IMR-90 (cell line): ENCODE data around the gene SCPEP1. TPM values are rescaled to one million over a fixed set of nuclear protein-coding genes. Genes with fewer than 3 reads are reported as not detected.

Experiments
- ATAC-seq: fragments of 200-7000 bp; cut with Tn5 transposase; 2 replicates; pipeline ENCODE4 v1.9.1; 2020; ENCODE audit warnings: low read depth, mild to moderate bottlenecking, moderate library complexity
- BruUV-seq: library from RNA; stranded (reverse); fragments of 400-500 nt; replicated peaks from 2 replicates; lab custom pipeline; 2021; lab: Mats Ljungman, UMichigan
- CTCF ChIA-PET: fragments of 300-600 bp; formaldehyde crosslinking; extraction: SDS; loops from one replicate; lab custom pipeline; 2021; ENCODE audit warnings: antibody characterized with exemption; lab: Yijun Ruan, JAX
- POLR2A ChIA-PET: fragments of 300-600 bp; sonication (Branson Sonifier 250); formaldehyde crosslinking; loops from one replicate; lab custom pipeline; 2022; ENCODE audit warnings: antibody characterized with exemption; ENCODE audit not compliant: unreplicated experiment; lab: Charles Lee
- DNase-seq: peaks from one replicate; pipeline ENCODE4 v3.0.0; 2013
- H2AFZ ChIP-seq: replicated peaks from 2 replicates; pipeline ENCODE3; 2013; ENCODE audit warnings: low read length, mild to moderate bottlenecking; ENCODE audit not compliant: poor library complexity
- H2AK5ac ChIP-seq: 2 replicates; pipeline ENCODE4 v1.6.1; 2013; ENCODE audit warnings: low read depth, low read length, inconsistent platforms
- H2AK9ac ChIP-seq: replicated peaks from 2 replicates; pipeline ENCODE3; 2013; ENCODE audit warnings: mild to moderate bottlenecking, low read depth, low read length, moderate library complexity; ENCODE audit not compliant: poor library complexity
- H2BK120ac ChIP-seq: 2 replicates; pipeline ENCODE4 v1.6.1; 2013; ENCODE audit warnings: low read depth, low read length, inconsistent platforms
- H2BK15ac ChIP-seq: 3 replicates; pipeline ENCODE4 v1.6.1; 2013; ENCODE audit warnings: low read depth, low read length, inconsistent platforms
- H2BK20ac ChIP-seq: 2 replicates; pipeline ENCODE4 v1.6.1; 2013; ENCODE audit warnings: low read depth, mild to moderate bottlenecking, inconsistent platforms, low read length, moderate library complexity
- H2BK5ac ChIP-seq: 2 replicates; pipeline ENCODE4 v1.6.1; 2013; ENCODE audit warnings: mild to moderate bottlenecking, low read depth, low read length, inconsistent platforms; ENCODE audit not compliant: poor library complexity, severe bottlenecking
- H3K14ac ChIP-seq: replicated peaks from 2 replicates; pipeline ENCODE4 v1.6.1; 2013; ENCODE audit warnings: low read depth, low read length, inconsistent platforms
- H3K18ac ChIP-seq: 2 replicates; pipeline ENCODE4 v1.6.1; 2013; ENCODE audit warnings: low read depth, low read length, control low read depth
- H3K23ac ChIP-seq: 2 replicates; pipeline ENCODE4 v1.6.1; 2013; ENCODE audit warnings: low read depth, low read length, inconsistent platforms
- H3K27ac ChIP-seq: 2 replicates; pipeline ENCODE4 v1.5.1; 2013; ENCODE audit warnings: mild to moderate bottlenecking, control low read depth, low read length; ENCODE audit not compliant: insufficient read depth
- H3K27me3 ChIP-seq: 2 replicates; pipeline ENCODE4 v1.6.1; 2013; ENCODE audit warnings: low read length; ENCODE audit not compliant: control insufficient read depth, insufficient read depth
- H3K36me3 ChIP-seq: 2 replicates; pipeline ENCODE4 v1.6.1; 2013; ENCODE audit warnings: low read length, mixed read lengths; ENCODE audit not compliant: control insufficient read depth, insufficient read depth
- H3K4ac ChIP-seq: 2 replicates; pipeline ENCODE4 v1.6.1; 2013; ENCODE audit warnings: low read depth, low read length, inconsistent platforms
- H3K4me1 ChIP-seq: 2 replicates; pipeline ENCODE4 v1.6.1; 2013; ENCODE audit warnings: low read length, mixed read lengths; ENCODE audit not compliant: control insufficient read depth, insufficient read depth
- H3K4me2 ChIP-seq: 2 replicates; pipeline ENCODE4 v1.6.1; 2013; ENCODE audit warnings: low read depth, mild to moderate bottlenecking, control low read depth, low read length, moderate library complexity
- H3K4me3 ChIP-seq: 2 replicates; pipeline ENCODE4 v1.5.1; 2013; ENCODE audit warnings: low read depth, mild to moderate bottlenecking, control low read depth, low read length, moderate library complexity; ENCODE audit not compliant: insufficient read depth
- H3K56ac ChIP-seq: 2 replicates; pipeline ENCODE4 v1.6.1; 2013; ENCODE audit warnings: low read length, inconsistent platforms; ENCODE audit not compliant: insufficient read depth; ENCODE audit errors: extremely low read depth
- H3K79me1 ChIP-seq, 2 experiments: 2 replicates each; pipeline ENCODE4 v1.6.1; 2013; ENCODE audit warnings: low read length in 2 of 2, inconsistent platforms in 1 of 2, low read depth in 1 of 2
- H3K9ac ChIP-seq: 2 replicates; pipeline ENCODE4 v1.6.1; 2013; ENCODE audit warnings: low read depth, low read length, control low read depth
- H3K9me1 ChIP-seq: 2 replicates; pipeline ENCODE4 v1.6.1; 2013; ENCODE audit warnings: low read length, inconsistent platforms; ENCODE audit not compliant: insufficient read depth
- H3K9me3 ChIP-seq: 2 replicates; pipeline ENCODE4 v1.6.1; 2013; ENCODE audit warnings: low read length; ENCODE audit not compliant: control insufficient read depth, insufficient read depth
- H4K20me1 ChIP-seq: 2 replicates; pipeline ENCODE4 v1.6.1; 2013; ENCODE audit warnings: low read length, inconsistent platforms; ENCODE audit not compliant: insufficient read depth
- H4K5ac ChIP-seq: 2 replicates; pipeline ENCODE4 v1.6.1; 2013; ENCODE audit warnings: mild to moderate bottlenecking, low read depth, low read length, control low read depth
- H4K8ac ChIP-seq, 2 experiments: 2 replicates each; pipeline ENCODE4 v1.6.1; 2013; ENCODE audit warnings: low read depth in 2 of 2, low read length in 2 of 2, control low read depth in 1 of 2, inconsistent platforms in 1 of 2
- H4K91ac ChIP-seq: 2 replicates; pipeline ENCODE4 v1.6.1; 2013; ENCODE audit warnings: low read depth, low read length, inconsistent platforms; ENCODE audit not compliant: insufficient read depth
- BHLHE40 ChIP-seq: fragments of 150-350 bp; IDR thresholded peaks from 2 replicates; pipeline ENCODE4 v1.6.1; 2016; ENCODE audit warnings: mild to moderate bottlenecking, low read depth, low read length
- CEBPB ChIP-seq: IDR thresholded peaks from 2 replicates; pipeline ENCODE4 v1.6.1; 2012; ENCODE audit warnings: low read depth, low read length, improper control_type of control experiment
- CHD1 ChIP-seq: IDR thresholded peaks from 2 replicates; pipeline ENCODE4 v1.6.1; 2012; ENCODE audit warnings: low read depth, low read length, improper control_type of control experiment
- FOS ChIP-seq: fragments of 150-350 bp; IDR thresholded peaks from 2 replicates; pipeline ENCODE4 v1.6.1; 2016; ENCODE audit warnings: low read depth, low read length
- MAFK ChIP-seq: IDR thresholded peaks from 2 replicates; pipeline ENCODE4 v1.6.1; 2012; ENCODE audit warnings: low read depth, low read length, improper control_type of control experiment
- MAZ ChIP-seq: IDR thresholded peaks from 2 replicates; pipeline ENCODE4 v1.6.1; 2012; ENCODE audit warnings: low read depth, mild to moderate bottlenecking, low read length, improper control_type of control experiment, moderate library complexity, borderline replicate concordance
- MXI1 ChIP-seq: IDR thresholded peaks from 2 replicates; pipeline ENCODE4 v1.6.1; 2012; ENCODE audit warnings: low read depth, mild to moderate bottlenecking, low read length, moderate library complexity, borderline replicate concordance
- NFE2L2 ChIP-seq: fragments of 150-350 bp; IDR thresholded peaks from 2 replicates; pipeline ENCODE4 v1.6.1; 2016; ENCODE audit warnings: low read depth, mild to moderate bottlenecking, low read length
- POLR2A ChIP-seq: IDR thresholded peaks from 2 replicates; pipeline ENCODE4 v1.6.1; 2012; ENCODE audit warnings: mild to moderate bottlenecking, low read depth, low read length
- RAD21 ChIP-seq: IDR thresholded peaks from 2 replicates; pipeline ENCODE4 v1.6.1; 2012; ENCODE audit warnings: low read length, improper control_type of control experiment
- RCOR1 ChIP-seq: IDR thresholded peaks from 2 replicates; pipeline ENCODE4 v1.6.1; 2012; ENCODE audit warnings: mild to moderate bottlenecking, low read length, improper control_type of control experiment; ENCODE audit not compliant: insufficient replicate concordance
- RFX5 ChIP-seq: IDR thresholded peaks from 2 replicates; pipeline ENCODE4 v1.8.0; 2012; ENCODE audit warnings: low read depth, mild to moderate bottlenecking, low read length, moderate library complexity
- SMC3 ChIP-seq: fragments of 150-350 bp; IDR thresholded peaks from 2 replicates; pipeline ENCODE4 v1.6.1; 2016; ENCODE audit warnings: low read depth, mild to moderate bottlenecking, antibody characterized with exemption, low read length, moderate library complexity
- WGBS, 2 experiments: methylation state at CpG; one replicate each; pipeline versions ENCODE4 v1.1.5 to v1.1.7; 2013; ENCODE audit warnings: missing lambda C conversion rate in 2 of 2; ENCODE audit not compliant: insufficient read length in 1 of 2; ENCODE audit errors: extremely low coverage in 2 of 2; 5-methylcytosine and 5-hydroxymethylcytosine counted together
- dilution Hi-C: fragments of 300-500 bp; cut with HindIII; formaldehyde crosslinking; loops from one replicate; pipeline ENCODE4 v1.14.3; 2018; ENCODE audit warnings: low sequenced_read_pairs; ENCODE audit not compliant: unreplicated experiment
- in situ Hi-C: fragments of 300-500 bp; cut with MboI; formaldehyde crosslinking; loops from 3 replicates; pipeline ENCODE4 v1.14.3; 2019; ENCODE audit warnings: low sequenced_read_pairs, inconsistent platforms, mixed read lengths
- intact Hi-C: fragments of 100-400 bp; cut with micrococcal nuclease; formaldehyde crosslinking; loops from 2 replicates; pipeline ENCODE4 v1.10.0; 2022
- polyA plus RNA-seq, 3 experiments: library from polyadenylated mRNA; depleted of rRNA; stranded (reverse); fragments of >200 nt; gene quantifications; 2 replicates each; pipeline ENCODE4 v1.2.3, GENCODE V29; 2012; ENCODE audit warnings: low replicate concordance in 1 of 3
- total RNA-seq: library from RNA; depleted of rRNA; stranded (reverse); fragments of >200 nt; gene quantifications from 2 replicates; pipeline ENCODE4 v1.2.3, GENCODE V29; 2012
- TF ChIP-seq, protein P1 (sequence below): fragments of 150-350 bp; IDR thresholded peaks from 2 replicates; pipeline ENCODE4 v1.6.1; 2016; ENCODE audit warnings: low read depth, mild to moderate bottlenecking, low read length, moderate library complexity, borderline replicate concordance
- TF ChIP-seq, protein P2 (sequence below): fragments of 150-350 bp; IDR thresholded peaks from 2 replicates; pipeline ENCODE4 v1.6.1; 2017; ENCODE audit warnings: mild to moderate bottlenecking, antibody characterized with exemption, low read length, low read depth
- TF ChIP-seq, protein P3 (sequence below): conservative IDR thresholded peaks from 2 replicates; pipeline ENCODE4 v1.5.1; 2012; ENCODE audit warnings: mild to moderate bottlenecking, low read depth, low read length, improper control_type of control experiment

SCPEP1 gene
- total and polyA plus RNA-seq, 2 of the 4 experiments (the other 2 are of a cell fraction) = 16.5 to 32.1 TPM

DNA sequence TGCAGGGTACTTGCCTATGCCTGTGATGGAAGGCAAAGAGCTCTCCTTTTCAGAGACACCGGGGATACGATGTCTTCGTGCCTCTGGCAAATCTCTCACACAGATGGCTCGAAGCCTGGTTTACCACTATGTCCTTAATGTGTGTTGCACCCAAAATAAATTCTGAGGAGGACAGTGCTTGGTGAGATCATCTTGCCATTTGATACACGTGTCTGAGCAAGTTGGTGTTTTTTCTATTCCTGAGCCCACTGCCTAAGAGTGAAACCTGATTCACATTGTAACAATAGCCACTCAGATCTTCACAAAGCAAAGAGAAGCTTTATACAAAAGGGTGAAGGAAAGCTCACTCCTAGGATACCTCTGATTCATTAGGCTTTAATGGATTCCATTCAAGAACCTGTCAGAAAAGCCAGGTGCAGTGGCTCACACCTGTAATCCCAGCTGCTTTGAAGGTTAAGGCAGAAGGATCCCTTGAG lies 74.0 kb downstream of the SCPEP1 start:
- H4K8ac ChIP-seq = no peak overlapping the region
- no peak overlapping the region for H2BK5ac ChIP-seq
- no peak overlapping the region for H3K23ac ChIP-seq
- H3K18ac ChIP-seq = no peak overlapping the region
- H2AK5ac ChIP-seq = no peak overlapping the region
- H3K4me1 ChIP-seq = no peaks in the 10 kb centered on the region
- H3K4me3 ChIP-seq = no peak overlapping the region
- intact Hi-C loops = no loop called here
- dilution Hi-C loops = no loop called here
- no peak overlapping the region for H2BK15ac ChIP-seq
- TF ChIP-seq RAD21 = no peak
- TF ChIP-seq SMC3 = no peak
- TF ChIP-seq MAZ = no peak
- TF ChIP-seq, protein P1, sequence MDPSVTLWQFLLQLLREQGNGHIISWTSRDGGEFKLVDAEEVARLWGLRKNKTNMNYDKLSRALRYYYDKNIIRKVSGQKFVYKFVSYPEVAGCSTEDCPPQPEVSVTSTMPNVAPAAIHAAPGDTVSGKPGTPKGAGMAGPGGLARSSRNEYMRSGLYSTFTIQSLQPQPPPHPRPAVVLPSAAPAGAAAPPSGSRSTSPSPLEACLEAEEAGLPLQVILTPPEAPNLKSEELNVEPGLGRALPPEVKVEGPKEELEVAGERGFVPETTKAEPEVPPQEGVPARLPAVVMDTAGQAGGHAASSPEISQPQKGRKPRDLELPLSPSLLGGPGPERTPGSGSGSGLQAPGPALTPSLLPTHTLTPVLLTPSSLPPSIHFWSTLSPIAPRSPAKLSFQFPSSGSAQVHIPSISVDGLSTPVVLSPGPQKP = no peak
- no peak for TF ChIP-seq RFX5
- no peak for TF ChIP-seq FOS
- TF ChIP-seq, protein P2, sequence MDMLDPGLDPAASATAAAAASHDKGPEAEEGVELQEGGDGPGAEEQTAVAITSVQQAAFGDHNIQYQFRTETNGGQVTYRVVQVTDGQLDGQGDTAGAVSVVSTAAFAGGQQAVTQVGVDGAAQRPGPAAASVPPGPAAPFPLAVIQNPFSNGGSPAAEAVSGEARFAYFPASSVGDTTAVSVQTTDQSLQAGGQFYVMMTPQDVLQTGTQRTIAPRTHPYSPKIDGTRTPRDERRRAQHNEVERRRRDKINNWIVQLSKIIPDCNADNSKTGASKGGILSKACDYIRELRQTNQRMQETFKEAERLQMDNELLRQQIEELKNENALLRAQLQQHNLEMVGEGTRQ = no peak
- TF ChIP-seq, protein P3, sequence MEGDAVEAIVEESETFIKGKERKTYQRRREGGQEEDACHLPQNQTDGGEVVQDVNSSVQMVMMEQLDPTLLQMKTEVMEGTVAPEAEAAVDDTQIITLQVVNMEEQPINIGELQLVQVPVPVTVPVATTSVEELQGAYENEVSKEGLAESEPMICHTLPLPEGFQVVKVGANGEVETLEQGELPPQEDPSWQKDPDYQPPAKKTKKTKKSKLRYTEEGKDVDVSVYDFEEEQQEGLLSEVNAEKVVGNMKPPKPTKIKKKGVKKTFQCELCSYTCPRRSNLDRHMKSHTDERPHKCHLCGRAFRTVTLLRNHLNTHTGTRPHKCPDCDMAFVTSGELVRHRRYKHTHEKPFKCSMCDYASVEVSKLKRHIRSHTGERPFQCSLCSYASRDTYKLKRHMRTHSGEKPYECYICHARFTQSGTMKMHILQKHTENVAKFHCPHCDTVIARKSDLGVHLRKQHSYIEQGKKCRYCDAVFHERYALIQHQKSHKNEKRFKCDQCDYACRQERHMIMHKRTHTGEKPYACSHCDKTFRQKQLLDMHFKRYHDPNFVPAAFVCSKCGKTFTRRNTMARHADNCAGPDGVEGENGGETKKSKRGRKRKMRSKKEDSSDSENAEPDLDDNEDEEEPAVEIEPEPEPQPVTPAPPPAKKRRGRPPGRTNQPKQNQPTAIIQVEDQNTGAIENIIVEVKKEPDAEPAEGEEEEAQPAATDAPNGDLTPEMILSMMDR = no peak
- TF ChIP-seq NFE2L2 = no peak
- no peak for TF ChIP-seq MXI1
- TF ChIP-seq CEBPB = no peak
- no peak for TF ChIP-seq POLR2A
- no peak for TF ChIP-seq MAFK
- TF ChIP-seq CHD1 = no peak
- TF ChIP-seq RCOR1 = no peak
- TF ChIP-seq BHLHE40 = no peak
- H3K14ac ChIP-seq = no peak overlapping the region
- no peaks in the 10 kb centered on the region for H4K20me1 ChIP-seq
- no peak overlapping the region for H3K27ac ChIP-seq
- no TSS peak for BruUV-seq
- H2BK20ac ChIP-seq = no peak overlapping the region
- ATAC-seq = no peak
- H3K36me3 ChIP-seq = no peaks in the 10 kb centered on the region
- H2BK120ac ChIP-seq = no peak overlapping the region
- ChIA-PET POLR2A (no interaction called here), CTCF (no interaction called here)
- peak overlapping the region; percentile 24 for H2AFZ ChIP-seq
- no peaks in the 10 kb centered on the region for H3K9me3 ChIP-seq
- H2AK9ac ChIP-seq = no peak overlapping the region
- H3K27me3 ChIP-seq = peaks cover 14% of the 10 kb centered on the region
- no peak overlapping the region for H3K4me2 ChIP-seq
- H3K9me1 ChIP-seq = no peaks in the 10 kb centered on the region
- no peak overlapping the region for H3K9ac ChIP-seq
- H3K56ac ChIP-seq = no peak overlapping the region
- 75% methylated on average over 4 of the region's 5 CpGs; no CpG with 5 or more reads in 1 of the 2 experiments for WGBS, 2 experiments
- no peak for DNase-seq
- no peak overlapping the region for H3K4ac ChIP-seq
- H3K79me1 ChIP-seq = no peaks in the 10 kb centered on the region
- in situ Hi-C loops = no loop called here
- H4K5ac ChIP-seq = no peak overlapping the region
- no peak overlapping the region for H4K91ac ChIP-seq
